ENCODE results near the gene ADGRD1.

The ADGRD1 gene

DNA sequence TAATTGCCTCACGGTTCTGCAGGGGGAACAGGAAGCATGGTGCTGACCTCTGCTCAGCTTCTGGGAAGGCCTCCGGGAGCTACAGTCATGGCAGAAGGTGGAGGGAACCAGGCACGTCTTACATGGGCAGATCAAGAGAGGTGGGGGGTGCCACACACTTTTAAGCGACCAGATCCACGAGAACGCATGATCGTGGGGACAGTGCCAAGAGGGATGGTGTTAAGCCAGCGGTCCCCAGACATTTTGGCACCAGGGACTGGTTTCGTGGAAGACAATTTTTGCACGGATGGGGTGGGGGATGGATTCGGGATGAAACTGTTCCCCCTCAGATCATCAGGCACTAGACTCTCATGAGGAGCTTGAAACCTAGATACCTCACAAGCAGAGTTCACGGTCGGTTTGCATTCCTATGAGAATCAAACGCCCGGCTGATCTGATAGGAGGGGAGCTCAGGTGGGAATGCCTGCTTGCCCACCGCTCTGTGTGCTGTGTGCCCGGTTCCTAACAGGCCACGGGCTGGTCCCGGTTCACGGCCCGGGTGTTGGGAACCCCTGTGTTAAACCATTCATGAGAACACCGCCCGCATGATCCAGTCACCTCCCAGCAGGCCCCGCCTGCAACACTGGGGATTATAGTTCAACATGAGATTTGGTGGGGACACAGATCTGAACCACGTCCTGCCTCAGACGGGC lies 96.9 kb downstream of the ADGRD1 start:
- Histone ChIP-seq H4K20me1 (ENCODE audit: insufficient read depth, low read length) (no peaks in the 10 kb centered on the region), H3K4me1 (ENCODE audit: insufficient read depth, low read length, severe bottlenecking) (no peaks in the 10 kb centered on the region), H3K27ac (ENCODE audit: low read depth, low read length, poor library complexity, severe bottlenecking) (no peak overlapping the region), H3K9me3 (ENCODE audit: low read length) (no peaks in the 10 kb centered on the region), H3K4me2 (ENCODE audit: low read length) (no peak overlapping the region), H3K27me3 (ENCODE audit: insufficient read depth, low read length) (no peaks in the 10 kb centered on the region), H3K9ac (ENCODE audit: low read length) (no peak overlapping the region), H3K79me2 (ENCODE audit: insufficient read depth, low read length) (no peaks in the 10 kb centered on the region), H3K9me2 (ENCODE audit: low read depth, low read length) (no peaks in the 10 kb centered on the region), H3K4me3 (ENCODE audit: low read depth, low read length, poor library complexity, severe bottlenecking) (no peak overlapping the region), H3F3A (ENCODE audit: insufficient read depth, low read length) (no peaks in the 10 kb centered on the region), H2AFZ (ENCODE audit: low read length) (no peak overlapping the region), H3K36me3 (ENCODE audit: insufficient read depth, low read length) (no peaks in the 10 kb centered on the region)
- no peak for TF ChIP-seq CTCF (IDR thresholded peaks at IDR 0.05; ENCODE audit: low read length)

DNA sequence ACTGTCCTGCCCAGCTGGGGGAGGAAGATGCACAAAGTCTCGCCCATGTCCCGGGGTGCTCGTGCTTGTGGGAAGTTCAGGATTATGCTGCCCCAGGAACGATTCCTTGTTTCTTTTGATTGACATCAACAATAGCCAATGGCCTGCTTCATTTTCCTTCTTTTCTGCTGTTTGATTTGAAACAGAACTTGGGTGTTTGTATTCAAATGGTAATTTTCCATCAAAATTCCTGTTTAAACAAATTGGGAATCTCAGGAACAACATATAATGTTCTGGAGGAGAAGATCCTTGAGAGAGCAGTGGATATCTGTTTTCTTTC lies 97.4 kb downstream of the ADGRD1 start:
- H3K9ac ChIP-seq (ENCODE audit: low read length), result no peak overlapping the region
- no peaks in the 10 kb centered on the region for H3K36me3 ChIP-seq (ENCODE audit: insufficient read depth, low read length)
- no peaks in the 10 kb centered on the region for H3K9me3 ChIP-seq (ENCODE audit: low read length)
- no peaks in the 10 kb centered on the region for H3K4me1 ChIP-seq (ENCODE audit: insufficient read depth, low read length, severe bottlenecking)
- H3K4me3 ChIP-seq (ENCODE audit: low read depth, low read length, poor library complexity, severe bottlenecking), result no peak overlapping the region
- H3K79me2 ChIP-seq (ENCODE audit: insufficient read depth, low read length), result no peaks in the 10 kb centered on the region
- TF ChIP-seq EZH2 (IDR thresholded peaks at IDR 0.05; ENCODE audit: borderline replicate concordance, low read length) (no peak), CTCF (IDR thresholded peaks at IDR 0.05; ENCODE audit: low read length) (no peak)
- H4K20me1 ChIP-seq (ENCODE audit: insufficient read depth, low read length), result no peaks in the 10 kb centered on the region
- H3K27ac ChIP-seq (ENCODE audit: low read depth, low read length, poor library complexity, severe bottlenecking), result no peak overlapping the region
- H3K9me2 ChIP-seq (ENCODE audit: low read depth, low read length), result no peaks in the 10 kb centered on the region
- H3K27me3 ChIP-seq (ENCODE audit: insufficient read depth, low read length), result no peaks in the 10 kb centered on the region
- H3F3A ChIP-seq (ENCODE audit: insufficient read depth, low read length), result no peaks in the 10 kb centered on the region
- H3K4me2 ChIP-seq (ENCODE audit: low read length), result no peak overlapping the region
- H2AFZ ChIP-seq (ENCODE audit: low read length), result no peak overlapping the region

DNA sequence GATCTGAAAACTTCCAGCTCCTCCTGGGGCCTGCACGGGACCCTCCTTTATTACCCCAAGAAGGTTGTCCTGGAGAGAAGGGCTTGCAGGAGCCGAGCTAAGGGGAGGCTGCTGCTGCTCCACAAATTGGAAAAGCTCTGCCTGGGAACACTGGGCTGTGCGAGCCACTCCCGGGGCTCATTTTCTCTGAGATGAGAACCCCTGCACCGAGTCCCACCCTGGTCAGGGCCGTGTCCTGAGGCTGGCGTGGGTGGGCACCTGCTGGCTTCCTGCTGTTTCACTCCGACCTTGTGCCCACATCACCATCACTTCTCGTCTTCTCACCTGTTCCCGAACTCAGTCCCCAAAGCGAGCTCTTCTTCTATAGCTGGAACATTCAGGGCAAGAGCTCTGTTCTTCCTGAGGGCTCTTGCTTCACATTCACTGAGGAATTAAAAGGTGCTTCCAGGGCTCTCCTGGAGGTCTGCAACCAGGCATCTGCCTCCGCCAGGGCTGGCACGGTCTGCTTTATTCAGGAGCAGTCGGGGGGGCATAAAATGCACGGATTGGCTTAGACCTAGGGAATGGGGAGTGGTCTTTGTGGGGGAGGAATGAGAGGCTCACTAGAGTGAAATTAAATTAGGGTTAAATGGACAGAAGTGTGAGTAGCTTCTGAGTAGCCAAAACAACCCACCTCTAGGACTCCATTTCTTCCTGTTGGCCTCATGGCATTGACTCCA lies 98.5 kb downstream of the ADGRD1 start:
- TF ChIP-seq EZH2 (IDR thresholded peaks at IDR 0.05; ENCODE audit: borderline replicate concordance, low read length) (no peak), CTCF (IDR thresholded peaks at IDR 0.05; ENCODE audit: low read length) (no peak)
- no peaks in the 10 kb centered on the region for H3K9me2 ChIP-seq (ENCODE audit: low read depth, low read length)
- no peaks in the 10 kb centered on the region for H4K20me1 ChIP-seq (ENCODE audit: insufficient read depth, low read length)
- no peaks in the 10 kb centered on the region for H3K27me3 ChIP-seq (ENCODE audit: insufficient read depth, low read length)
- no peak overlapping the region for H3K27ac ChIP-seq (ENCODE audit: low read depth, low read length, poor library complexity, severe bottlenecking)
- no peaks in the 10 kb centered on the region for H3F3A ChIP-seq (ENCODE audit: insufficient read depth, low read length)
- no peaks in the 10 kb centered on the region for H3K79me2 ChIP-seq (ENCODE audit: insufficient read depth, low read length)
- no peak overlapping the region for H3K4me3 ChIP-seq (ENCODE audit: low read depth, low read length, poor library complexity, severe bottlenecking)
- no peak overlapping the region for H2AFZ ChIP-seq (ENCODE audit: low read length)
- no peaks in the 10 kb centered on the region for H3K36me3 ChIP-seq (ENCODE audit: insufficient read depth, low read length)
- H3K9ac ChIP-seq (ENCODE audit: low read length), result no peak overlapping the region
- no peaks in the 10 kb centered on the region for H3K4me1 ChIP-seq (ENCODE audit: insufficient read depth, low read length, severe bottlenecking)
- no peak overlapping the region for H3K4me2 ChIP-seq (ENCODE audit: low read length)
- no peaks in the 10 kb centered on the region for H3K9me3 ChIP-seq (ENCODE audit: low read length)

Measured in OCI-LY1 (cell line).